Endothelial cell of umbilical vein (primary cell): ENCODE results near the gene HTRA1. TPM values are rescaled to one million over a fixed set of nuclear protein-coding genes. Genes with fewer than 3 reads are reported as not detected.

Experiments
- BruUV-seq: library from RNA; stranded (reverse); fragments of 400-500 nt; replicated peaks from 2 replicates; lab custom pipeline; 2021; lab: Mats Ljungman, UMichigan
- CTCF ChIA-PET: fragments of 300-600, 350-600 bp; sonication (Branson Sonifier 250); formaldehyde crosslinking; loops from one replicate; lab custom pipeline; 2021; ENCODE audit warnings: antibody characterized with exemption, inconsistent platforms; lab: Charles Lee
- POLR2A ChIA-PET: fragments of 300-600, 350-600 bp; sonication (Branson Sonifier 250); formaldehyde crosslinking; loops from one replicate; lab custom pipeline; 2021; ENCODE audit warnings: antibody characterized with exemption, inconsistent platforms; lab: Charles Lee
- DNase-seq: peaks from one replicate; pipeline ENCODE4 v3.0.0-alpha.2; 2011; ENCODE audit warnings: low read depth, low spot score
- FAIRE-seq: peaks from 2 replicates; lab custom pipeline; 2011; peaks lifted over from hg19 to GRCh38; lab: Jason Lieb, UNC
- H2AFZ ChIP-seq: 2 replicates; pipeline ENCODE4 v1.6.0; 2012; ENCODE audit warnings: low read depth, low read length, control low read depth, inconsistent platforms
- H3K27ac ChIP-seq: 2 replicates; pipeline ENCODE4 v1.5.1; 2011; ENCODE audit warnings: low read depth, mild to moderate bottlenecking, control low read depth, low read length, moderate library complexity; ENCODE audit not compliant: insufficient read depth
- H3K27me3 ChIP-seq, 2 experiments: 2 replicates each; pipeline versions ENCODE4 v1.6.0 to v1.6.1; 2011; ENCODE audit warnings: low read length in 2 of 2, mixed read lengths in 1 of 2; ENCODE audit not compliant: control insufficient read depth in 2 of 2, insufficient read depth in 2 of 2
- H3K36me3 ChIP-seq, 2 experiments: 2 replicates in 1 of 2; 3 replicates in 1 of 2; pipeline ENCODE4 v1.5.1; 2011; ENCODE audit warnings: low read length in 2 of 2, mild to moderate bottlenecking in 1 of 2, moderate library complexity in 1 of 2; ENCODE audit not compliant: control insufficient read depth in 2 of 2, insufficient read depth in 2 of 2; ENCODE audit errors: extremely low read depth in 1 of 2
- H3K4me1 ChIP-seq: 3 replicates; pipeline ENCODE4 v1.5.1; 2011; ENCODE audit warnings: mild to moderate bottlenecking, low read length; ENCODE audit not compliant: control insufficient read depth, insufficient read depth; ENCODE audit errors: extremely low read depth
- H3K4me2 ChIP-seq: 2 replicates; pipeline ENCODE4 v1.6.1; 2011; ENCODE audit warnings: low read length, control low read depth, mixed read lengths; ENCODE audit not compliant: insufficient read depth
- H3K4me3 ChIP-seq, 3 experiments: fragments of 200-600 bp in 1 of 3; sonication (generic), shearing (Covaris generic) in 1 of 3; replicated peaks in 1 of 3; 2 replicates each; pipeline ENCODE4 v1.5.1; 2011 to 2016; ENCODE audit warnings: control low read depth in 3 of 3, low read length in 3 of 3, mild to moderate bottlenecking in 2 of 3, inconsistent platforms in 1 of 3, low read depth in 1 of 3, moderate library complexity in 1 of 3; ENCODE audit not compliant: insufficient read depth in 1 of 3
- H3K79me2 ChIP-seq: 2 replicates; pipeline ENCODE4 v1.6.0; 2012; ENCODE audit warnings: low read length, inconsistent platforms; ENCODE audit not compliant: control insufficient read depth, insufficient read depth
- H3K9ac ChIP-seq: replicated peaks from 2 replicates; pipeline ENCODE3; 2011; ENCODE audit warnings: low read length, control low read depth; ENCODE audit not compliant: insufficient read depth; ENCODE audit errors: extremely low read depth
- H3K9me1 ChIP-seq: replicated peaks from 3 replicates; pipeline ENCODE4 v1.6.0; 2011; ENCODE audit warnings: mild to moderate bottlenecking, low read length; ENCODE audit not compliant: control insufficient read depth, insufficient read depth; ENCODE audit errors: extremely low read depth
- H3K9me3 ChIP-seq: replicated peaks from 2 replicates; pipeline ENCODE4 v1.5.1; 2012; ENCODE audit warnings: low read length, inconsistent platforms; ENCODE audit not compliant: control insufficient read depth, insufficient read depth
- H4K20me1 ChIP-seq: replicated peaks from 2 replicates; pipeline ENCODE3; 2011; ENCODE audit warnings: mild to moderate bottlenecking, low read length; ENCODE audit not compliant: control insufficient read depth, insufficient read depth; ENCODE audit errors: extremely low read depth
- CTCF ChIP-seq, 2 donors: IDR thresholded peaks; 1 replicate in 1 of 2; 2 replicates in 1 of 2; pipeline ENCODE4 v1.5.1; 2011; ENCODE audit warnings: low read length in 2 of 2, mild to moderate bottlenecking in 2 of 2, moderate library complexity in 2 of 2, control low read depth in 1 of 2, inconsistent platforms in 1 of 2, low read depth in 1 of 2; ENCODE audit not compliant: insufficient read depth in 1 of 2; ENCODE audit errors: extremely low read depth in 1 of 2
- EZH2 ChIP-seq: IDR thresholded peaks from 2 replicates; pipeline ENCODE4 v1.6.1; 2012; ENCODE audit warnings: borderline replicate concordance, low read depth, mild to moderate bottlenecking, moderate library complexity, low read length, inconsistent platforms; ENCODE audit not compliant: severe bottlenecking
- FOS ChIP-seq: IDR thresholded peaks from 2 replicates; pipeline ENCODE4 v1.6.1; 2011; ENCODE audit warnings: mild to moderate bottlenecking, low read length, moderate library complexity, borderline replicate concordance; ENCODE audit not compliant: insufficient read depth
- GATA2 ChIP-seq: IDR thresholded peaks from 2 replicates; pipeline ENCODE4 v1.7.0; 2011; ENCODE audit warnings: low read depth, mild to moderate bottlenecking, moderate library complexity, mixed read lengths, low read length; ENCODE audit not compliant: insufficient read length, insufficient read depth
- JUN ChIP-seq: IDR thresholded peaks from 2 replicates; pipeline ENCODE4 v1.6.1; 2011; ENCODE audit warnings: borderline replicate concordance, low read depth; ENCODE audit not compliant: insufficient read length, insufficient read depth
- MYC ChIP-seq: IDR thresholded peaks from one replicate; pipeline ENCODE4 v1.6.1; 2011; ENCODE audit warnings: mild to moderate bottlenecking, low read depth, low read length
- POLR2A ChIP-seq: IDR thresholded peaks from 2 replicates; pipeline ENCODE4 v1.6.1; 2012; ENCODE audit warnings: low read depth, mild to moderate bottlenecking, control low read depth, low read length
- POLR2AphosphoS5 ChIP-seq: IDR thresholded peaks from 2 replicates; pipeline ENCODE4 v1.6.1; 2012; ENCODE audit warnings: low read depth, mild to moderate bottlenecking, control low read depth, low read length, moderate library complexity; ENCODE audit not compliant: insufficient read depth
- dilution Hi-C: fragments of 300-500 bp; cut with MboI; formaldehyde crosslinking; loops from one replicate; pipeline ENCODE4 v1.15.0; 2019; ENCODE audit warnings: low sequenced_read_pairs; ENCODE audit not compliant: extremely low pct_ligation_motif_present
- intact Hi-C: fragments of 100-400 bp; cut with micrococcal nuclease; formaldehyde crosslinking; loops from one replicate; pipeline ENCODE4 v1.10.0; 2022
- microRNA-seq: library from miRNA; unstranded; fragments of <30 nt; microRNA quantifications from one replicate; pipeline ENCODE4 v1.2.0, GENCODE V29; 2021; ENCODE audit warnings: borderline number of aligned reads, borderline replicate concordance
- polyA plus RNA-seq, 4 experiments: library from polyadenylated mRNA; depleted of rRNA in 3 of 4; stranded (reverse) in 3 of 4; unstranded in 1 of 4; fragments of >200 nt; gene quantifications; 2 replicates each; pipeline versions ENCODE4 v1.2.1 to v1.2.3, GENCODE V29; 2011 to 2012; ENCODE audit warnings: missing spikeins in 1 of 4
- small RNA-seq: library from RNA; depleted of rRNA; stranded (forward); fragments of <200 nt; gene quantifications from one replicate; pipeline ENCODE3, GENCODE V24; 2012; ENCODE audit warnings: low replicate concordance, low read depth; ENCODE audit not compliant: insufficient read depth, insufficient read length
- total RNA-seq: library from RNA; stranded (reverse); gene quantifications from 2 replicates; pipeline ENCODE4 v1.2.3, GENCODE V29; 2021
- TF ChIP-seq, protein P1 (sequence below): IDR thresholded peaks from 2 replicates; pipeline ENCODE4 v1.6.1; 2011; ENCODE audit not compliant: insufficient read depth, insufficient read length

Gene HTRA1
- total and polyA plus RNA-seq, 2 donors (not counting 3 experiments of a cell fraction or from before 2014, with no cell fraction given), result 192 to 270 TPM

DNA sequence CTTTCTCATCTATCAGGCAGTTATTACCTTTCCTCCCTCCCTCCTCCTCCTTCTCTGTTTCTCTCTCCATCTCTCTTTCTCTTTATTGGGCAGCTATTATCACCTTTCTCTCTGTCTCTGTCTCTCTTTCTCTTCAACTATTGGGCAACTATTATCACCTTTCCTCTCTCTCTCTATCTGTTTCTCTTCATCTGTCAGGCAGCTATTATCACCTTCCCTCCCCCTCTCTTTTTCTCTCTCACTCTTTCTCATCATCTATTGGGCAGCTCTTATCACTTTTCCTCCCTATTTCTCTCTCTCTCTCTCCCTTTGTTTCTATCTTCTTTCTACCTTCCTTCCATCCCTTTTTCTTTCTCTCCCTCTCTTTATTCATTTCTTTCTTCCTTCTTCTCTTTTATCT is 100.4 kb downstream of the HTRA1 start:
- ChIA-PET CTCF (interaction anchor here (3.3 to 6.2 kb wide), 2 partner anchors 263 to 282 kb away, joined by 15 to 104 read pairs; no protein-coding TSS in a partner anchor), POLR2A (no interaction called here)
- Histone ChIP-seq H3K9me3 (no peaks in the 10 kb centered on the region), H3K9ac (no peak overlapping the region), H3K79me2 (no peaks in the 10 kb centered on the region), H3K36me3 (no peaks in the 10 kb centered on the region), H3K9me1 (no peaks in the 10 kb centered on the region), H3K4me3 (no peak overlapping the region), H3K4me2 (no peak overlapping the region), H4K20me1 (no peaks in the 10 kb centered on the region), H3K4me1 (no peaks in the 10 kb centered on the region), H3K27me3 (peaks cover 22 to 30% of the 10 kb centered on the region in 2 experiments), H2AFZ (no peak overlapping the region), H3K27ac (no peak overlapping the region)
- FAIRE-seq, result no peak
- BruUV-seq, result no TSS peak
- DNase-seq, result no peak
- no peak for TF ChIP-seq POLR2AphosphoS5
- TF ChIP-seq JUN, result no peak
- TF ChIP-seq GATA2, result no peak
- no peak for TF ChIP-seq FOS
- TF ChIP-seq MYC, result no peak
- TF ChIP-seq, protein P1, sequence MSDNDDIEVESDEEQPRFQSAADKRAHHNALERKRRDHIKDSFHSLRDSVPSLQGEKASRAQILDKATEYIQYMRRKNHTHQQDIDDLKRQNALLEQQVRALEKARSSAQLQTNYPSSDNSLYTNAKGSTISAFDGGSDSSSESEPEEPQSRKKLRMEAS, result no peak
- TF ChIP-seq CTCF (IDR thresholded peaks at IDR 0.05; ENCODE audit: extremely low read depth in 1 of 2, insufficient read depth in 1 of 2, low read depth in 1 of 2, low read length in 2 of 2), result no peak
- TF ChIP-seq POLR2A, result no peak
- no peak for TF ChIP-seq EZH2
- intact Hi-C loops (no loop called here), dilution Hi-C loops (no loop called here)

Small RNA genes lying within 50 kb of the gene (microRNA-seq; reads per million reads assigned to microRNA genes)
- gene MIR3941, result not detected

Small RNA genes lying within 50 kb of the gene (small RNA-seq; reads per million reads assigned to genes)
- not detected for gene MIR3941

Other genes starting within 250 kb of the HTRA1 start
- 0.78 TPM in 1 of 2 replicates, not detected in the other for gene BTBD16, start 190.3 kb upstream of the HTRA1 start, total RNA-seq
- gene BTBD16, start 190.3 kb upstream of the HTRA1 start, polyA plus RNA-seq, result 0.04 and 0.06 TPM in 2 replicates
- 58.0 and 58.8 TPM in 2 replicates for gene PLEKHA1, start 86.8 kb upstream of the HTRA1 start, total RNA-seq
- 19.3 and 21.6 TPM in 2 replicates for gene PLEKHA1, start 86.8 kb upstream of the HTRA1 start, polyA plus RNA-seq
- not detected in 2 replicates for gene ARMS2, start 6.9 kb upstream of the HTRA1 start, total RNA-seq
- not detected in 2 replicates for gene ARMS2, start 6.9 kb upstream of the HTRA1 start, polyA plus RNA-seq
- gene DMBT1, start 99.2 kb downstream of the HTRA1 start, total RNA-seq, result not detected in 2 replicates
- 0.01 TPM in 1 of 2 replicates, not detected in the other for gene DMBT1, start 99.2 kb downstream of the HTRA1 start, polyA plus RNA-seq
- not detected in 2 replicates for gene C10orf120, start 238.3 kb downstream of the HTRA1 start, total RNA-seq
- gene C10orf120, start 238.3 kb downstream of the HTRA1 start, polyA plus RNA-seq, result not detected in 2 replicates